K562 (cell line): ENCODE measurements around the gene CNPY4. TPM values are rescaled to one million over a fixed set of nuclear protein-coding genes. Genes with fewer than 3 reads are reported as not detected.

Experiments
- ASH1L ChIP-seq: fragments of 450-650 bp; IDR thresholded peaks from 2 replicates; pipeline ENCODE4 v1.6.1; 2018; ENCODE audit warnings: borderline replicate concordance, mild to moderate bottlenecking, low read depth; ENCODE audit not compliant: partially characterized antibody
- CAMTA2 ChIP-seq: fragments of 250-450 bp; sonication (Bioruptor Pico); conservative IDR thresholded peaks from 2 replicates; pipeline ENCODE4 v1.5.1; 2022
- CBX5 ChIP-seq: IDR thresholded peaks from 2 replicates; pipeline ENCODE4 v1.6.1; 2014; ENCODE audit warnings: low read depth, borderline replicate concordance
- CCAR2 ChIP-seq: fragments of 200-400 bp; formaldehyde crosslinking; IDR thresholded peaks from 2 replicates; pipeline ENCODE4 v1.6.1; 2017; ENCODE audit warnings: mild to moderate bottlenecking, low read depth, low read length
- CTCF ChIP-seq, 3 experiments: IDR thresholded peaks in 2 of 3; conservative IDR thresholded peaks in 1 of 3; 2 replicates each; pipeline ENCODE4 v1.5.1; 2011 to 2012; ENCODE audit warnings: low read length in 3 of 3, mild to moderate bottlenecking in 3 of 3, control low read depth in 2 of 3, improper control_type of control experiment in 1 of 3, inconsistent platforms in 1 of 3, low read depth in 1 of 3, mixed read lengths in 1 of 3, moderate library complexity in 1 of 3; ENCODE audit not compliant: insufficient read depth in 2 of 3
- FOXJ3 ChIP-seq: sonication (generic); formaldehyde crosslinking; IDR thresholded peaks from 2 replicates; pipeline ENCODE4 v1.4.0; 2020; ENCODE audit warnings: mild to moderate bottlenecking, missing genetic modification reagents
- GABPB1 ChIP-seq: sonication (generic); formaldehyde crosslinking; IDR thresholded peaks from 2 replicates; pipeline ENCODE4 v1.8.0; 2022; ENCODE audit warnings: mild to moderate bottlenecking, missing genetic modification reagents
- HMGN3 ChIP-seq: IDR thresholded peaks from 2 replicates; pipeline ENCODE4 v1.6.1; 2011; ENCODE audit warnings: borderline replicate concordance, low read depth, mild to moderate bottlenecking, mixed read lengths, low read length; ENCODE audit not compliant: insufficient read length; ENCODE audit errors: extremely low read depth
- NFATC3 ChIP-seq: fragments of 450-650 bp; IDR thresholded peaks from 2 replicates; pipeline ENCODE4 v1.6.1; 2017; ENCODE audit warnings: mild to moderate bottlenecking
- RBFOX2 ChIP-seq: fragments of 200-400 bp; formaldehyde crosslinking; IDR thresholded peaks from 2 replicates; pipeline ENCODE4 v1.6.1; 2017; ENCODE audit warnings: low read depth, mild to moderate bottlenecking, low read length, moderate library complexity
- SETDB1 ChIP-seq: IDR thresholded peaks from one replicate; pipeline ENCODE4 v1.6.1; 2012; ENCODE audit warnings: low read length, control low read depth, inconsistent platforms
- SIN3B ChIP-seq: fragments of 450-650 bp; IDR thresholded peaks from 2 replicates; pipeline ENCODE4 v1.6.1; 2017; ENCODE audit warnings: low read depth, mild to moderate bottlenecking, moderate library complexity
- ZNF140 ChIP-seq: fragments of 250-450 bp; sonication (Bioruptor Pico); IDR thresholded peaks from 2 replicates; pipeline ENCODE4 v1.8.0; 2021; ENCODE audit warnings: moderate library complexity, mild to moderate bottlenecking, inconsistent platforms
- ZNF280A ChIP-seq: fragments of 450-650 bp; IDR thresholded peaks from 2 replicates; pipeline ENCODE4 v1.6.1; 2018; ENCODE audit warnings: mild to moderate bottlenecking, low read depth; ENCODE audit not compliant: partially characterized antibody
- ZNF717 ChIP-seq: fragments of 250-450 bp; sonication (Bioruptor Pico); IDR thresholded peaks from 2 replicates; pipeline ENCODE4 v1.5.0; 2021
- polyA plus RNA-seq, 8 experiments: library from polyadenylated mRNA; depleted of rRNA in 4 of 8; stranded (reverse) in 5 of 8; unstranded in 3 of 8; fragments of >200 nt; fragmentation: Nextera tagmentation in 2 of 8; fragmentation: Illumina TruSeq in 1 of 8; extraction: Ambion mirVana in 2 of 8; extraction: Trizol in 1 of 8; gene quantifications; 2 replicates each; pipeline versions ENCODE4 v1.2.1 to v1.2.3, GENCODE V29; 2011 to 2014; ENCODE audit warnings: inconsistent platforms in 1 of 8, missing spikeins in 1 of 8
- total RNA-seq, 7 experiments: library from RNA; depleted of rRNA in 6 of 7; stranded (reverse); fragments of >200 nt in 6 of 7; fragmentation: Illumina TruSeq in 2 of 7; extraction: Trizol in 2 of 7; gene quantifications; 2 replicates each; pipeline versions ENCODE4 v1.2.1 to v1.2.3, GENCODE V29; 2011 to 2021; ENCODE audit warnings: low replicate concordance in 1 of 7
- TF ChIP-seq, protein P1 (sequence below): fragments of 250-450 bp; sonication (Bioruptor Pico); IDR thresholded peaks from 2 replicates; pipeline ENCODE4 v1.8.0; 2022; ENCODE audit warnings: moderate library complexity, mild to moderate bottlenecking, inconsistent platforms
- TF ChIP-seq, protein P2 (sequence below): IDR thresholded peaks from 2 replicates; pipeline ENCODE4 v1.6.1; 2012; ENCODE audit warnings: low read depth, low read length, improper control_type of control experiment, borderline replicate concordance
- TF ChIP-seq, protein P3 (sequence below): fragments of 250-450 bp; sonication (Bioruptor Pico); IDR thresholded peaks from 2 replicates; pipeline ENCODE4 v1.5.0; 2021
- TF ChIP-seq, protein P4 (sequence below): fragments of 250-450 bp; sonication (Bioruptor Pico); IDR thresholded peaks from 2 replicates; pipeline ENCODE4 v1.5.1; 2021; ENCODE audit warnings: mild to moderate bottlenecking

Gene CNPY4
- total and polyA plus RNA-seq, 9 of the 15 experiments (the other 6 are each of a cell fraction or from before 2014, with no cell fraction given): 1.9 to 11.2 (median 7.0) TPM

DNA sequence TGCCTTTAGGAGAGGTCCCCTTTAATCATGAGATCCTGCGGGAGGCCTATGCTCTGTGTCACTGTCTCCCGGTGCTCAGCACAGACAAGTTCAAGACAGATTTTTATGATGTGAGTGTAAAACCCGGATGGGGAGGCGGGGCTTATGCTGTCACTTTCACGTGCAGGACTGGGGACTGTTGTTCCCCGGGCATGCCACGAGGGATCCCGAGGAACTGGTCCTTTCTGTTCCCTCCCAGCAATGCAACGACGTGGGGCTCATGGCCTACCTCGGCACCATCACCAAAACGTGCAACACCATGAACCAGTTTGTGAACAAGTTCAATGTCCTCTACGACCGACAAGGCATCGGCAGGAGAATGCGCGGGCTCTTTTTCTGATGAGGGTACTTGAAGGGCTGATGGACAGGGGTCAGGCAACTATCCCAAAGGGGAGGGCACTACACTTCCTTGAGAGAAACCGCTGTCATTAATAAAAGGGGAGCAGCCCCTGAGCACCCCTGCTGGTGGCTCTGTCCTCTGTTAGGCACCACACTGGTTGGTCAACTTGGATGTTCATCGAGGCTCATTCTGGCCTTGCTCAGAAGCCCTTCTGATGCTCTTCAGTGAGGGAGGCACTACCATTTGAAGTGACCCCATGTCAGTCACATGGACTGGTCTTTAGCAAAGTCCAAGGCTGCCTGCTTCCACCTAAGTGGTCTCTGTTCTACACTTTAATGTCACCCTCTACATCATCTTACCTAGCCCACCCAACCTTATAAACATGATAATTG, 27.8 kb upstream of the CNPY4 start (continued):
- no peak for TF ChIP-seq ZNF280A
- TF ChIP-seq RBFOX2: peak; percentile 72
- TF ChIP-seq, protein P1, sequence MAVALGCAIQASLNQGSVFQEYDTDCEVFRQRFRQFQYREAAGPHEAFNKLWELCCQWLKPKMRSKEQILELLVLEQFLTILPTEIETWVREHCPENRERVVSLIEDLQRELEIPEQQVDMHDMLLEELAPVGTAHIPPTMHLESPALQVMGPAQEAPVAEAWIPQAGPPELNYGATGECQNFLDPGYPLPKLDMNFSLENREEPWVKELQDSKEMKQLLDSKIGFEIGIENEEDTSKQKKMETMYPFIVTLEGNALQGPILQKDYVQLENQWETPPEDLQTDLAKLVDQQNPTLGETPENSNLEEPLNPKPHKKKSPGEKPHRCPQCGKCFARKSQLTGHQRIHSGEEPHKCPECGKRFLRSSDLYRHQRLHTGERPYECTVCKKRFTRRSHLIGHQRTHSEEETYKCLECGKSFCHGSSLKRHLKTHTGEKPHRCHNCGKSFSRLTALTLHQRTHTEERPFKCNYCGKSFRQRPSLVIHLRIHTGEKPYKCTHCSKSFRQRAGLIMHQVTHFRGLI: no peak
- TF ChIP-seq ZNF717: no peak; the same call in 1 of the 2 replicates
- TF ChIP-seq FOXJ3: no peak
- TF ChIP-seq, protein P2, sequence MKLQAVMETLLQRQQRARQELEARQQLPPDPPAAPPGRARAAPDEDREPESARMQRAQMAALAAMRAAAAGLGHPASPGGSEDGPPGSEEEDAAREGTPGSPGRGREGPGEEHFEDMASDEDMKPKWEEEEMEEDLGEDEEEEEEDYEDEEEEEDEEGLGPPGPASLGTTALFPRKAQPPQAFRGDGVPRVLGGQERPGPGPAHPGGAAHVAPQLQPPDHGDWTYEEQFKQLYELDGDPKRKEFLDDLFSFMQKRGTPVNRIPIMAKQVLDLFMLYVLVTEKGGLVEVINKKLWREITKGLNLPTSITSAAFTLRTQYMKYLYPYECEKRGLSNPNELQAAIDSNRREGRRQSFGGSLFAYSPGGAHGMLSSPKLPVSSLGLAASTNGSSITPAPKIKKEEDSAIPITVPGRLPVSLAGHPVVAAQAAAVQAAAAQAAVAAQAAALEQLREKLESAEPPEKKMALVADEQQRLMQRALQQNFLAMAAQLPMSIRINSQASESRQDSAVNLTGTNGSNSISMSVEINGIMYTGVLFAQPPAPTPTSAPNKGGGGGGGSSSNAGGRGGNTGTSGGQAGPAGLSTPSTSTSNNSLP: no peak
- TF ChIP-seq CTCF (IDR thresholded peaks at IDR 0.05 in 2 of 3, conservative IDR thresholded peaks at IDR 0.05 in 1 of 3; ENCODE audit: insufficient read depth in 2 of 3, low read depth in 1 of 3, low read length in 3 of 3): peak in 2 of 3 experiments; percentile 42 to 45; a peak in 5 of 6 replicates
- TF ChIP-seq HMGN3: no peak
- no peak for TF ChIP-seq ZNF140 (CRISPR knock-in tag)
- TF ChIP-seq ASH1L: no peak
- no peak for TF ChIP-seq CBX5
- TF ChIP-seq CCAR2: no peak
- no peak for TF ChIP-seq SETDB1
- TF ChIP-seq NFATC3: no peak
- TF ChIP-seq, protein P3, sequence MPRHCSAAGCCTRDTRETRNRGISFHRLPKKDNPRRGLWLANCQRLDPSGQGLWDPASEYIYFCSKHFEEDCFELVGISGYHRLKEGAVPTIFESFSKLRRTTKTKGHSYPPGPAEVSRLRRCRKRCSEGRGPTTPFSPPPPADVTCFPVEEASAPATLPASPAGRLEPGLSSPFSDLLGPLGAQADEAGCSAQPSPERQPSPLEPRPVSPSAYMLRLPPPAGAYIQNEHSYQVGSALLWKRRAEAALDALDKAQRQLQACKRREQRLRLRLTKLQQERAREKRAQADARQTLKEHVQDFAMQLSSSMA (CRISPR knock-in tag): no peak
- no peak for TF ChIP-seq SIN3B
- TF ChIP-seq CAMTA2 (CRISPR knock-in tag): peak; percentile 92
- TF ChIP-seq, protein P4, sequence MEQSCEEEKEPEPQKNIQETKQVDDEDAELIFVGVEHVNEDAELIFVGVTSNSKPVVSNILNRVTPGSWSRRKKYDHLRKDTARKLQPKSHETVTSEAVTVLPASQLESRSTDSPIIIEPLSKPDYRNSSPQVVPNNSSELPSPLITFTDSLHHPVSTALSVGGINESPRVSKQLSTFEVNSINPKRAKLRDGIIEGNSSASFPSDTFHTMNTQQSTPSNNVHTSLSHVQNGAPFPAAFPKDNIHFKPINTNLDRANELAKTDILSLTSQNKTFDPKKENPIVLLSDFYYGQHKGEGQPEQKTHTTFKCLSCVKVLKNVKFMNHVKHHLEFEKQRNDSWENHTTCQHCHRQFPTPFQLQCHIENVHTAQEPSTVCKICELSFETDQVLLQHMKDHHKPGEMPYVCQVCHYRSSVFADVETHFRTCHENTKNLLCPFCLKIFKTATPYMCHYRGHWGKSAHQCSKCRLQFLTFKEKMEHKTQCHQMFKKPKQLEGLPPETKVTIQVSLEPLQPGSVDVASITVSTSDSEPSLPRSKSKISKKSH (CRISPR knock-in tag): no peak
- TF ChIP-seq GABPB1: no peak
